ENCODE data around the gene RUBCN. TPM values are rescaled to one million over a fixed set of nuclear protein-coding genes. Genes with fewer than 3 reads are reported as not detected.

Gene RUBCN
- total RNA-seq, 1 donor: 28.1 TPM

GRCh38 chr3:197756704-197757103 is 20.0 kb upstream of the RUBCN start:
- TF ChIP-seq CTCF (IDR thresholded peaks at IDR 0.05; ENCODE audit: insufficient read depth, low read depth, low read length): no peak
- no peak overlapping the region for H3K4me3 ChIP-seq (ENCODE audit: low read depth, low read length)
- no peak for DNase-seq (ENCODE audit: low read depth)

- peak; percentile 9 for TF ChIP-seq CTCF (IDR thresholded peaks at IDR 0.05; ENCODE audit: insufficient read depth, low read depth, low read length)
- no peak for DNase-seq (ENCODE audit: low read depth)
- H3K4me3 ChIP-seq (ENCODE audit: low read depth, low read length): no peak overlapping the region
Observed at GRCh38 chr3:197753263-197753662, 16.6 kb upstream of the RUBCN start.

- DNase-seq (ENCODE audit: low read depth): no peak
- no peak for TF ChIP-seq CTCF (IDR thresholded peaks at IDR 0.05; ENCODE audit: insufficient read depth, low read depth, low read length)
- peak overlapping the region; percentile 11 for H3K4me3 ChIP-seq (ENCODE audit: low read depth, low read length)
Observed at GRCh38 chr3:197752107-197752506, 15.4 kb upstream of the RUBCN start.

- no peak for TF ChIP-seq CTCF (IDR thresholded peaks at IDR 0.05; ENCODE audit: insufficient read depth, low read depth, low read length)
- peak overlapping the region; percentile 90 for H3K4me3 ChIP-seq (ENCODE audit: low read depth, low read length)
- DNase-seq (ENCODE audit: low read depth): peak; percentile 68
Observed at GRCh38 chr3:197750858-197751737, 14.4 kb upstream of the RUBCN start.

- peak overlapping the region; percentile 90 for H3K4me3 ChIP-seq (ENCODE audit: low read depth, low read length)
- peak; percentile 7 for TF ChIP-seq CTCF (IDR thresholded peaks at IDR 0.05; ENCODE audit: insufficient read depth, low read depth, low read length)
- peak; percentile 72 for DNase-seq (ENCODE audit: low read depth)
Observed at GRCh38 chr3:197750396-197750831, 13.7 kb upstream of the RUBCN start.

- peak within 1 kb of the TSS; percentile 90 for H3K4me3 ChIP-seq (ENCODE audit: low read depth, low read length)
- peak; percentile 87 for DNase-seq (ENCODE audit: low read depth)
Observed at GRCh38 chr3:197749601-197750395, 13.1 kb upstream of the RUBCN start, which contains the start of gene FYTTD1. Gene FYTTD1, plus strand, starts transcription at chr3:197749883. Its CDS starts 89 bp downstream, at chr3:197749972.

More at GRCh38 chr3:197749601-197750395, 13.1 kb upstream of the RUBCN start, which contains the start of gene FYTTD1:
- TF ChIP-seq CTCF (IDR thresholded peaks at IDR 0.05; ENCODE audit: insufficient read depth, low read depth, low read length): peak; percentile 37
